ENCODE data around the gene UBR7.

UBR7 gene

DNA sequence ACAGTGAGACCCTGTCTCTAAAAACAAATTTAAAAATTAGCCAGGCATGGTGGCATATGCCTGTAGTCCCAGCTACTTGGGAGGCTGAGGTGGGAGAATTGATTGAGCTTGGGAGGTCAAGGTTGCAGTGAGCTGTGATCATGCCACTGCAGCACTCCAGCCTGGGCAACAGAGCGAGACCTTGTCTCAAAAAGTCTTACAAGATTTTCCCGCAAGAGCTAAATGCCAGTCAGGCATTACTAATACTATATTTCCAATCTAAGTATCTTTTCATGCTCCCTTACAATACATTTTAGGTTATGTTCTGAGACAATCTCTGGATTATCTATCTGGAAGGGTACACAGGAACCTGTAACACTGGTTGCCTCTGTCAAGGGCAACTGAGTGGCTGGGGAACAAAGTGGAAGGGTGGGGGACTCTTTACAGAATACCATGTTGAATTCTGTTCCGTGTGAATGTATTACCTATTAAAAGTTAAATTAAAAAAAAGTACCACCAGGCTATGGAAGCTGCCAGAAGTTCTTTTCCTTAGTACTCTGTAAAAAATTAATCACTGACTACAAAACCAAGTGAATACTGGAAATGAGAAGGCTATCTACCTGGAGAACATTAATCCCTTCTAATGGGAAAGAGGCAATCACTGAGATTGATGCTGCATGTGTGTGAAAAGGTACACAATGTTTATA is 69.1 kb downstream of the UBR7 start:
- DNase-seq (ENCODE audit: low read depth), result no peak
- TF ChIP-seq, protein P1, sequence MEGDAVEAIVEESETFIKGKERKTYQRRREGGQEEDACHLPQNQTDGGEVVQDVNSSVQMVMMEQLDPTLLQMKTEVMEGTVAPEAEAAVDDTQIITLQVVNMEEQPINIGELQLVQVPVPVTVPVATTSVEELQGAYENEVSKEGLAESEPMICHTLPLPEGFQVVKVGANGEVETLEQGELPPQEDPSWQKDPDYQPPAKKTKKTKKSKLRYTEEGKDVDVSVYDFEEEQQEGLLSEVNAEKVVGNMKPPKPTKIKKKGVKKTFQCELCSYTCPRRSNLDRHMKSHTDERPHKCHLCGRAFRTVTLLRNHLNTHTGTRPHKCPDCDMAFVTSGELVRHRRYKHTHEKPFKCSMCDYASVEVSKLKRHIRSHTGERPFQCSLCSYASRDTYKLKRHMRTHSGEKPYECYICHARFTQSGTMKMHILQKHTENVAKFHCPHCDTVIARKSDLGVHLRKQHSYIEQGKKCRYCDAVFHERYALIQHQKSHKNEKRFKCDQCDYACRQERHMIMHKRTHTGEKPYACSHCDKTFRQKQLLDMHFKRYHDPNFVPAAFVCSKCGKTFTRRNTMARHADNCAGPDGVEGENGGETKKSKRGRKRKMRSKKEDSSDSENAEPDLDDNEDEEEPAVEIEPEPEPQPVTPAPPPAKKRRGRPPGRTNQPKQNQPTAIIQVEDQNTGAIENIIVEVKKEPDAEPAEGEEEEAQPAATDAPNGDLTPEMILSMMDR (IDR thresholded peaks at IDR 0.05; ENCODE audit: control insufficient read depth, extremely low read depth, insufficient read depth), result no peak

More for the DNA sequence above, 69.1 kb downstream of the UBR7 start:
- no peak overlapping the region for H3K4me3 ChIP-seq (ENCODE audit: low read depth, low read length)

All from LNCaP clone FGC (cell line).